WTC11 (cell line): Measurements from ENCODE around the gene TMEM271. TPM values are rescaled to one million over a fixed set of nuclear protein-coding genes. Genes with fewer than 3 reads are reported as not detected.

ENCODE experiments used
- NFE2L1 ChIP-seq: sonication (generic); formaldehyde crosslinking; IDR thresholded peaks from 2 replicates; pipeline ENCODE4 v1.8.1; 2023; ENCODE audit warnings: missing genetic modification reagents
- total RNA-seq: library from RNA; stranded (reverse); gene quantifications from 3 replicates; pipeline ENCODE4 v1.2.3, GENCODE V29; 2021
- TF ChIP-seq, protein P1 (sequence below): fragments of 250-450 bp; sonication (Bioruptor Pico); IDR thresholded peaks from 2 replicates; pipeline ENCODE4 v1.9.0; 2021; ENCODE audit warnings: mild to moderate bottlenecking, borderline replicate concordance
- TF ChIP-seq, protein P2 (sequence below): sonication (generic); formaldehyde crosslinking; IDR thresholded peaks from 2 replicates; pipeline ENCODE4 v1.8.1; 2023; ENCODE audit warnings: mild to moderate bottlenecking, missing genetic modification reagents

The TMEM271 gene
- total RNA-seq, 1 experiment from 2014 or later: 0.31 TPM

DNA sequence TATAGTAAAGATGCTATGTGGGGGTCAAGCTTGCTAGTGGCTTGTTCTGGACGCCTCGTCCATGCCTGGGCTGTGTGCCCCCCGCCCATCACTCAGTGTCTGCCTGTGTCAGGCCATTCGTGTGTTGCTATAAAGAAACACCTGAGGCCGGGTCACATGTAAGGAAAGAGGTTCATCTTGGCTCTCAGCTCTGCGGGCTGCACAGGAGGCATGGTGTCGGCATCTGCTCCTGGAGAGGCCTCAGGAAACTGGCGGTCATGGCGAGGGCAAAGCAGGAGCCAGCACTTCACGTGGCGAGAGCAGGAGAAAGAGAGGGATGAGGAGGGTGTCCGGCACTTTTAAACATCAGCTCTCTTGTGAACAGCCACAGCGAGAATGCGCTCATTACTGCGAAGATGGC lies 51.9 kb downstream of the TMEM271 start (continued):
- TF ChIP-seq, protein P1, sequence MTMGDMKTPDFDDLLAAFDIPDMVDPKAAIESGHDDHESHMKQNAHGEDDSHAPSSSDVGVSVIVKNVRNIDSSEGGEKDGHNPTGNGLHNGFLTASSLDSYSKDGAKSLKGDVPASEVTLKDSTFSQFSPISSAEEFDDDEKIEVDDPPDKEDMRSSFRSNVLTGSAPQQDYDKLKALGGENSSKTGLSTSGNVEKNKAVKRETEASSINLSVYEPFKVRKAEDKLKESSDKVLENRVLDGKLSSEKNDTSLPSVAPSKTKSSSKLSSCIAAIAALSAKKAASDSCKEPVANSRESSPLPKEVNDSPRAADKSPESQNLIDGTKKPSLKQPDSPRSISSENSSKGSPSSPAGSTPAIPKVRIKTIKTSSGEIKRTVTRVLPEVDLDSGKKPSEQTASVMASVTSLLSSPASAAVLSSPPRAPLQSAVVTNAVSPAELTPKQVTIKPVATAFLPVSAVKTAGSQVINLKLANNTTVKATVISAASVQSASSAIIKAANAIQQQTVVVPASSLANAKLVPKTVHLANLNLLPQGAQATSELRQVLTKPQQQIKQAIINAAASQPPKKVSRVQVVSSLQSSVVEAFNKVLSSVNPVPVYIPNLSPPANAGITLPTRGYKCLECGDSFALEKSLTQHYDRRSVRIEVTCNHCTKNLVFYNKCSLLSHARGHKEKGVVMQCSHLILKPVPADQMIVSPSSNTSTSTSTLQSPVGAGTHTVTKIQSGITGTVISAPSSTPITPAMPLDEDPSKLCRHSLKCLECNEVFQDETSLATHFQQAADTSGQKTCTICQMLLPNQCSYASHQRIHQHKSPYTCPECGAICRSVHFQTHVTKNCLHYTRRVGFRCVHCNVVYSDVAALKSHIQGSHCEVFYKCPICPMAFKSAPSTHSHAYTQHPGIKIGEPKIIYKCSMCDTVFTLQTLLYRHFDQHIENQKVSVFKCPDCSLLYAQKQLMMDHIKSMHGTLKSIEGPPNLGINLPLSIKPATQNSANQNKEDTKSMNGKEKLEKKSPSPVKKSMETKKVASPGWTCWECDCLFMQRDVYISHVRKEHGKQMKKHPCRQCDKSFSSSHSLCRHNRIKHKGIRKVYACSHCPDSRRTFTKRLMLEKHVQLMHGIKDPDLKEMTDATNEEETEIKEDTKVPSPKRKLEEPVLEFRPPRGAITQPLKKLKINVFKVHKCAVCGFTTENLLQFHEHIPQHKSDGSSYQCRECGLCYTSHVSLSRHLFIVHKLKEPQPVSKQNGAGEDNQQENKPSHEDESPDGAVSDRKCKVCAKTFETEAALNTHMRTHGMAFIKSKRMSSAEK: no peak
- TF ChIP-seq NFE2L1 (CRISPR knock-in tag): no peak
- TF ChIP-seq, protein P2, sequence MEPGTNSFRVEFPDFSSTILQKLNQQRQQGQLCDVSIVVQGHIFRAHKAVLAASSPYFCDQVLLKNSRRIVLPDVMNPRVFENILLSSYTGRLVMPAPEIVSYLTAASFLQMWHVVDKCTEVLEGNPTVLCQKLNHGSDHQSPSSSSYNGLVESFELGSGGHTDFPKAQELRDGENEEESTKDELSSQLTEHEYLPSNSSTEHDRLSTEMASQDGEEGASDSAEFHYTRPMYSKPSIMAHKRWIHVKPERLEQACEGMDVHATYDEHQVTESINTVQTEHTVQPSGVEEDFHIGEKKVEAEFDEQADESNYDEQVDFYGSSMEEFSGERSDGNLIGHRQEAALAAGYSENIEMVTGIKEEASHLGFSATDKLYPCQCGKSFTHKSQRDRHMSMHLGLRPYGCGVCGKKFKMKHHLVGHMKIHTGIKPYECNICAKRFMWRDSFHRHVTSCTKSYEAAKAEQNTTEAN: no peak

Other genes starting within 250 kb of the TMEM271 start
- gene ZNF141, start 238.5 kb downstream of the TMEM271 start, total RNA-seq: 33.9 to 43.6 TPM (median 34.5 TPM) in 3 replicates
- 84.1 to 100 TPM (median 89.6 TPM) in 3 replicates for gene ZNF721, start 77.1 kb downstream of the TMEM271 start, total RNA-seq
- 46.0 to 53.8 TPM (median 51.0 TPM) in 3 replicates for gene PIGG, start 77.1 kb downstream of the TMEM271 start, total RNA-seq
- gene PDE6B, start 49.3 kb upstream of the TMEM271 start, total RNA-seq: 7.1 to 13.1 TPM (median 13.0 TPM) in 3 replicates
- gene ATP5ME, start 98.0 kb upstream of the TMEM271 start, total RNA-seq: 458 to 478 TPM (median 468 TPM) in 3 replicates
- 12.1 to 22.2 TPM (median 14.8 TPM) in 3 replicates for gene MYL5, start 98.2 kb upstream of the TMEM271 start, total RNA-seq
- 5.8 to 6.8 TPM (median 6.7 TPM) in 3 replicates for gene SLC49A3, start 112.9 kb upstream of the TMEM271 start, total RNA-seq
- 59.2 to 65.7 TPM (median 62.8 TPM) in 3 replicates for gene PCGF3, start 129.5 kb upstream of the TMEM271 start, total RNA-seq
- gene CPLX1, start 249.8 kb upstream of the TMEM271 start, total RNA-seq: 1.5 to 3.5 TPM (median 2.0 TPM) in 3 replicates